ENCODE data around the gene PADI6.

The PADI6 gene

DNA sequence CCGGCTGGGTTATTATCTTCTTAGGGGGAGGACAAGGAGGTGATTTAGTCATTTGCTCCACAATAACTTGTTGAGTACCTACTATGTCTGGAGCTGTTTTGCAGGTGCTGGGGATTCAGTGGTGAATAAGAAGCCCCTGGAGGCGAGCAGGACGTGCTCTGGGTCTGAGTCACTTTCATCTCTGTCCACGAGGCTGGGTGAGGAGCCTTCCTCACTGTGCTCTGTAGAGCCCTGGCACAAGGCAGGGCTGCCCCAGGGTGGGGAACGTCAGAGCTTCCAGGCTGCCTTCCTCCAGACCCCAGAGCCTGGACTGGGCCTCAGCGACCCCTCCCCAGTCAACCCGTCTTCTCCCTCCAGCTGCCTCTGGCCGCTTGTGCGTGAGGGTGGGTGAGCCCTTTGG lies 2.5 kb upstream of the PADI6 start:
- no peak for TF ChIP-seq GATA2 (IDR thresholded peaks at IDR 0.05; ENCODE audit: low read depth, low read length)
- no peak for TF ChIP-seq GATA3 (IDR thresholded peaks at IDR 0.05; ENCODE audit: low read depth, low read length)

- TF ChIP-seq GATA3 (IDR thresholded peaks at IDR 0.05; ENCODE audit: low read depth, low read length) (no peak), GATA2 (IDR thresholded peaks at IDR 0.05; ENCODE audit: low read depth, low read length) (no peak)
Measured at GRCh38 chr1:17370618-17371017, 1.4 kb upstream of the PADI6 start.

DNA sequence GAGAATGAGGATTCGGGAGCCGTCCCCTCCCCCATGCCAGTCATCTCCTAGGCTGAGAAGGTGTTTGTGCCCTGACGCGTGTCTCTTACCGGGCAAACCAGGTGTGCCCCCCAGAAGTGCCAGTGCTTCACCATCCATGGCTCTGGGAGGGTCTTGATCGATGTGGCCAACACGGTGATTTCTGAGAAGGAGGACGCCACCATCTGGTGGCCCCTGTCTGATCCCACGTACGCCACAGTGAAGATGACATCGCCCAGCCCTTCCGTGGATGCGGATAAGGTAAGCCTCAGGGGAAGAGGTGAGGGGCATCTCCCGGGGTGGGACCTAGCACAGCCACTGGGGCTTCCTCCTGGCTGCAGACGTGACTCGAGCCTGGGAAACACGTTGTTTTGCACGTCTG lies 959 bp downstream of the PADI6 start:
- TF ChIP-seq GATA3 (IDR thresholded peaks at IDR 0.05; ENCODE audit: low read depth, low read length) (no peak), GATA2 (IDR thresholded peaks at IDR 0.05; ENCODE audit: low read depth, low read length) (no peak)

GRCh38 chr1:17375651-17376050 lies 3.7 kb downstream of the PADI6 start:
- TF ChIP-seq GATA2 (IDR thresholded peaks at IDR 0.05; ENCODE audit: low read depth, low read length) (no peak), GATA3 (IDR thresholded peaks at IDR 0.05; ENCODE audit: low read depth, low read length) (no peak)

DNA sequence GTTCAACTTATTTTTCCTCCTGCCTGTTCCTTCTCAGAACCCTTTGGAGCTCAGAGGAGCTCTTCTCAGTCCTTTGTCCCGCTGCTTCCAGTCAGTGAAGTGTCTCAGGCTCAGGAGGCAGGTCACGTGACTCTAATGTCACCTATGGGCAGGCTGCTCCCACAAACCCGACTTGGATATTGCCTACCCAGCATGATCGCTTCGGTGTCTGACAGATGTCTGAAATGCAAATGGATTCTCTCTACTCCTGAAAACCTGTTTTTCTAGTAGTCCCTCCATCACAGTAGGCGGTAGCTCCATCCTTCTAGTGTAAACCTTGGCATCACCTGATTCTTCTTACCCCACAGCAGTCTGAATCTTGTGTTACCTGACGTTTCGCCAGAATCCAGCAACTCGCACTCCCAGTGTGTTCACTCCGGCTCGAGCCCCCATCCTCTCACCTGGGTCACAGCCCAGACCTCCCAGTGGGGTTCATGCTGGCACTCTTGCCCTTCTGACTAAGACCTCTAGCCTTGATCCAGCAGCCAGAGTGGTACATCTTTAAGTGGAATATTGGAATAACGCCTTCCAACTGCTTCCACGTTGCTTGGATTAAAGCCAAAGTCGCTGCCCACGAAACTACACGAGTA lies 5.4 kb downstream of the PADI6 start:
- TF ChIP-seq GATA3 (IDR thresholded peaks at IDR 0.05; ENCODE audit: low read depth, low read length) (no peak), GATA2 (IDR thresholded peaks at IDR 0.05; ENCODE audit: low read depth, low read length) (no peak)

- no peak for TF ChIP-seq GATA2 (IDR thresholded peaks at IDR 0.05; ENCODE audit: low read depth, low read length)
- TF ChIP-seq GATA3 (IDR thresholded peaks at IDR 0.05; ENCODE audit: low read depth, low read length) = no peak
Measured at GRCh38 chr1:17381161-17381560, 9.2 kb downstream of the PADI6 start.

GRCh38 chr1:17392199-17392740 lies 20.3 kb downstream of the PADI6 start:
- TF ChIP-seq GATA3 (IDR thresholded peaks at IDR 0.05; ENCODE audit: low read depth, low read length) (no peak), GATA2 (IDR thresholded peaks at IDR 0.05; ENCODE audit: low read depth, low read length) (no peak)

GRCh38 chr1:17393230-17393629 lies 21.2 kb downstream of the PADI6 start:
- TF ChIP-seq GATA2 (IDR thresholded peaks at IDR 0.05; ENCODE audit: low read depth, low read length) (no peak), GATA3 (IDR thresholded peaks at IDR 0.05; ENCODE audit: low read depth, low read length) (no peak)

DNA sequence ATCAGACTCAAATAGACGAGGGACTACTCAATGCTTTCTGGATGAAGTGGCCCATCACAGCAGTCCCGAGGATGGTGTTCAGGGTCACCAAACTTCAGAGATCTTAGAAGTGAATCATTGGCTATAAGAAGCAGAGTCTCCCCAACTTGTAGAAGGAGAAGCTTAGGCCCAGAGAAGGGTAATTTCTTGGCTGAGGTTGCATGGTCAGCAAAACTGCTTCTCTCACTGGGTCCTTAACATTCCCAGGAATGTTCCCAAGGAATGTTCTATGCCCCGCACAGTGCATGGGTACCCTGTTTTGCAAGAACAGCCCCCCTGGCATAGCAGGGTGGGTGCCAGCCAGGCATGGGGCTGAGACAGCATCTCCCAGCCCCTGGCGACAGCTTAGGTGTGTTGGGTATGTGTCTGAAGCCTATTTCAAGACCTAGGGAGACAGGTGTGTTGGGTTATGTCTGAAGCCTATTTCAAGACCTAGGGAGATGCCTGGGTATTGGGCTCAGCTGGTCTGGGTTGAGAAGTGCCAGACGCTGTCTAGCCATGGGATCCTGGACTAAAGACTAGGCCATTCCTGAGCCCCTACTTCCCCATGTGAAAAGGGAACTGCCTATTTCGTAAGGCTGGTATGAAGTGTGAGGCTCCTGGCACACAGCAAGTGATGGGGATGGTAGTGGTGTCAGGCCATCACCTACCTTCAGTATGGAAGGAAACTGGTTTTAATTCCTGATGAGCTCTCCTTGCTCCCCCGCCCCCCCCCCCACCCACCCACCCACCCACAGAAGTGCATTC lies 26.1 kb downstream of the PADI6 start:
- TF ChIP-seq GATA2 (IDR thresholded peaks at IDR 0.05; ENCODE audit: low read depth, low read length) = no peak
- no peak for TF ChIP-seq GATA3 (IDR thresholded peaks at IDR 0.05; ENCODE audit: low read depth, low read length)

DNA sequence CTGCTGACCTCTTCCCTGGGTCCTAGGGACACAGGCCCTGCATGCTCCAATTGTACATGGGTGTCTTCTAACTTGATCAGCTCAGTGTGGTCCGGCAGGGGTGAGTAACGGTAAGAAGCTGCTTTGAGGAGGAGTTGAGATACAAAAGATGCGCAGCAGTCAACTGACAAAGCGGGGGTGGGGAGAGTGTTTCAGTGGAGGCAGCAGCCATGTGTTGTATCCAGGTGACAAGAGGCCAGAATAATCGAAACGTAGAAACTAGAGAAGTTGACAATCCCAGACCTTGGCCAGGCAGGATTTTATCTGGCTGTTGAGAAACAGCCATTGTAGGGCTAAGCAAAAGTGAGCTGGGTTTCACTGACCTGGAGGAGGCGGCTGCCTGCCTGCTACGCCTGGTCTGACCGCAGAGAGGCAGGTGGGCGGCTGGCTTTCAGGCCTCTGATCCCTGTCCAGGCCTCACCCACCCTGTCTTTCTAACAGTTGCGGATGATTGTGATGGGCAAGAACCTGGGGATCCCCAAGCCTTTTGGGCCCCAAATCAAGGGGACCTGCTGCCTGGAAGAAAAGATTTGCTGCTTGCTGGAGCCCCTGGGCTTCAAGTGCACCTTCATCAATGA lies 28.8 kb downstream of the PADI6 start:
- TF ChIP-seq GATA2 (IDR thresholded peaks at IDR 0.05; ENCODE audit: low read depth, low read length) = no peak
- no peak for TF ChIP-seq GATA3 (IDR thresholded peaks at IDR 0.05; ENCODE audit: low read depth, low read length)

DNA sequence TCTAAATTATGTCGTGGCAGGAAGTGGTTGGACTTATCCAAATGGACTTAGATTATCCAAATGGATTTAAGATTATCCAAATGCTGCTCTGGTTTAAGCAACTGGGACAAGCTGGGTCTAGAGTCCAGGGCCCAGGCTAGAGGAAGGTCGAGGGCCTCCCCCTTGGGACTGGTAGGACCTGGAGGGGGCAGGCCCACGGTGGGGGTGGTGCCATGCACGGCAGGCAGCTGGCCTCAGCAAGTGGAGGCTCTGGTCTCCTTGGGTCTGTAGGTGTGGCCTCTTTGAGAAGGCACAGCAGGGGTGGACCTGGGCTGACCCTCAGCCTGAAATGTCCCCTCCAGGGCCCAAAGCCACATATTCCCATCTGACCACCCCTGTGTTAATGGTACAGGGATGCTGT lies 29.8 kb downstream of the PADI6 start:
- TF ChIP-seq GATA3 (IDR thresholded peaks at IDR 0.05; ENCODE audit: low read depth, low read length) (no peak), GATA2 (IDR thresholded peaks at IDR 0.05; ENCODE audit: low read depth, low read length) (no peak)

DNA sequence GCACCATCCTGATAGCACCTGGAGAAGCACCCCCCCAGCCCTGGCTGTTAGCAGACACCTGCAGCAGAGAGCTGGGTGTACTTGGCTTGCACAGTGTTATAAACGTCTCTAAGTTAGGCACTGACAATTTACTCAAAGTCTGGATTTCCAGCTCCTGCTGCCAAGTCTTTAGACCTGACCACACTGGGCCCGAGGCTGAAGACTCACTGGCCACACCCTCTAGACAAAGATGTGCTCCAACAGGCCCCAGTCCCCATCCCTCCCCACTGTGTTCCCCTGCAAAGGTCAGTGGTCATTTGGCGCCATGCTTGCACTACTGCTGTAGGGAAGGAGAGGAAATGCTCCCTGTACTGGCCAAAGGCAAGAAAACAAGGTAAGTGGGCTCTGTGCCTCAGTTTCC lies 31.1 kb downstream of the PADI6 start:
- TF ChIP-seq GATA3 (IDR thresholded peaks at IDR 0.05; ENCODE audit: low read depth, low read length) (no peak), GATA2 (IDR thresholded peaks at IDR 0.05; ENCODE audit: low read depth, low read length) (no peak)

GRCh38 chr1:17404034-17404684 lies 32.2 kb downstream of the PADI6 start:
- TF ChIP-seq GATA2 (IDR thresholded peaks at IDR 0.05; ENCODE audit: low read depth, low read length) (no peak), GATA3 (IDR thresholded peaks at IDR 0.05; ENCODE audit: low read depth, low read length) (no peak)

DNA sequence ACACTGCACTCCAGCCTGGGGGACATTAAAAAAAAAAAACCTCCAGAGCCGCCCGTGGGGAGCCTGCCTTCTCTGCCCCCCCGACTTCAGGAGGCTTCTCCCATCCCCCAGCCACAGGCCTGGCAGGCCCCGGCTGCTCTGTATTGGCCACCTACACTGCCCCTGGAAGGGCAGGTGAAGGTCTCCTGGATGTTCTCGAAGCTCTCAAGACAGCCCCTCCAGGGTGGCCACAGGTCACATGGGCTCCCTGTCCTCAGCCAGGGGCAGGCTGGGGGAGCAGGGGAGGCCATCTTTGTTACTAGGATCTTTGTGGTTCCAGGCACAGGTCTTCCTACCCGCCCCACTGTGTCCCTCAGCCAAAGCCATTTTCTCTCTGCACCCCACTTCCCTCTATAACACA lies 32.8 kb downstream of the PADI6 start:
- no peak for TF ChIP-seq GATA3 (IDR thresholded peaks at IDR 0.05; ENCODE audit: low read depth, low read length)
- no peak for TF ChIP-seq GATA2 (IDR thresholded peaks at IDR 0.05; ENCODE audit: low read depth, low read length)

Measured in SH-SY5Y (cell line).